Calu3 (cell line): ENCODE measurements around the gene ACOT9. TPM values are rescaled to one million over a fixed set of nuclear protein-coding genes. Genes with fewer than 3 reads are reported as not detected.

Source experiments
- BruUV-seq: library from RNA; stranded (reverse); fragments of 400-500 nt; replicated peaks from 2 replicates; lab custom pipeline; 2021; lab: Mats Ljungman, UMichigan
- CTCF ChIA-PET: fragments of 300-600 bp; sonication (Branson Sonifier 250); formaldehyde crosslinking; loops from one replicate; lab custom pipeline; 2022; ENCODE audit warnings: antibody characterized with exemption; lab: Charles Lee
- DNase-seq: peaks from one replicate; pipeline ENCODE4 v3.0.0; 2022
- H3K27ac Mint-ChIP-seq: one replicate; pipeline ENCODE4 v1.8.0; 2022; ENCODE audit warnings: mixed read lengths; ENCODE audit not compliant: unreplicated experiment
- H3K27me3 Mint-ChIP-seq: one replicate; pipeline ENCODE4 v1.8.0; 2022; ENCODE audit warnings: mixed read lengths; ENCODE audit not compliant: unreplicated experiment
- H3K36me3 Mint-ChIP-seq: one replicate; pipeline ENCODE4 v1.8.0; 2022; ENCODE audit warnings: mild to moderate bottlenecking, moderate library complexity, mixed read lengths; ENCODE audit not compliant: insufficient read depth, unreplicated experiment
- H3K4me1 Mint-ChIP-seq: one replicate; pipeline ENCODE4 v1.8.0; 2022; ENCODE audit warnings: mild to moderate bottlenecking, low read depth, mixed read lengths; ENCODE audit not compliant: unreplicated experiment
- H3K4me3 Mint-ChIP-seq: one replicate; pipeline ENCODE4 v1.8.0; 2022; ENCODE audit warnings: mild to moderate bottlenecking, low read depth, moderate library complexity, mixed read lengths; ENCODE audit not compliant: unreplicated experiment
- H3K9me3 Mint-ChIP-seq: one replicate; pipeline ENCODE4 v1.8.0; 2022; ENCODE audit warnings: low read depth, mixed read lengths; ENCODE audit not compliant: unreplicated experiment
- CTCF ChIP-seq: fragments of 200-600 bp; IDR thresholded peaks from one replicate; pipeline ENCODE4 v1.8.0; 2022; ENCODE audit warnings: antibody characterized with exemption; ENCODE audit not compliant: unreplicated experiment
- intact Hi-C: fragments of 100-400 bp; cut with micrococcal nuclease; formaldehyde crosslinking; loops from one replicate; pipeline ENCODE4 v1.10.0; 2022; ENCODE audit not compliant: unreplicated experiment
- total RNA-seq: library from RNA; stranded (reverse); gene quantifications from 2 replicates; pipeline ENCODE4 v1.2.3, GENCODE V29; 2022

The ACOT9 gene
- total RNA-seq, 1 experiment from 2014 or later: 49.6 TPM

DNA sequence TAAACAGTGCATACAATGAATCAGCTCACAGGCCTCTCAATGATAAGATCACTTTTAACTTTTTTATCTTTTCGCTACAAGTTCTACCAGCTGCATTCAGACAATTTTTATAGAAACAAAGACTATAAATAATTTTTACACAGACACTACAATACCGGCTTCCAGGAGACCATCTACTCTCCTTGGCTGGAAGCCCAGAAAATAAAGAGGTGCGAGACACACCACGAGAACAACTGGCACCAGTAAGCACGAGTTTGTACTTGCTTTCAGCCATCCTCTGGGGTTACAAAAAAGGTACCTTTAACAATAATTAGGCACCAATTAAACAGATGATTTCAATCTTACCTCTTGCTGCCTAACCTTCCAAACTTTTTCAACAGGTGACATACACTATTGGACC is 87.0 kb downstream of the ACOT9 start:
- CTCF ChIA-PET: no interaction called here
- Mint-ChIP-seq H3K9me3 (no peaks in the 10 kb centered on the region), H3K27ac (no peak overlapping the region), H3K36me3 (no peaks in the 10 kb centered on the region), H3K4me3 (no peak overlapping the region), H3K4me1 (no peaks in the 10 kb centered on the region), H3K27me3 (no peaks in the 10 kb centered on the region)
- no peak for TF ChIP-seq CTCF
- intact Hi-C loops: no loop called here
- DNase-seq: no peak
- BruUV-seq: no TSS peak

Other genes with a start within 250 kb of the ACOT9 start
- 129 and 132 TPM in 2 replicates for gene PRDX4, start 75.8 kb downstream of the ACOT9 start, total RNA-seq
- 419 and 426 TPM in 2 replicates for gene SAT1, start 39.9 kb upstream of the ACOT9 start, total RNA-seq
- gene APOO, start 164.7 kb upstream of the ACOT9 start, total RNA-seq: 46.8 and 50.0 TPM in 2 replicates
- gene CXorf58, start 164.7 kb upstream of the ACOT9 start, total RNA-seq: not detected in 2 replicates